Activated T-helper 2 cell treated with anti-CD3 and anti-CD28 coated beads, Interferon-gamma antibody, Interleukin-2, Interleukin-4, amounts not matched to agents 10 μg/mL and 5 μg/mL and 100 μg/mL, durations not matched to agents 14 hours and 24 hours and 36 hours (primary cell): ENCODE results near the gene DPT. TPM values are rescaled to one million over a fixed set of nuclear protein-coding genes. Genes with fewer than 3 reads are reported as not detected.

ENCODE experiments used
- DNase-seq: peaks from one replicate; pipeline ENCODE4 v3.0.0; 2021; ENCODE audit warnings: low spot score
- H3K27ac Mint-ChIP-seq: one replicate; pipeline ENCODE4 v1.8.0; 2021; ENCODE audit warnings: mixed read lengths
- H3K27me3 Mint-ChIP-seq: one replicate; pipeline ENCODE4 v1.8.0; 2021; ENCODE audit warnings: low read depth, mixed read lengths
- H3K36me3 Mint-ChIP-seq: one replicate; pipeline ENCODE4 v1.8.0; 2021; ENCODE audit warnings: low read depth, mixed read lengths
- H3K4me1 Mint-ChIP-seq: one replicate; pipeline ENCODE4 v1.8.0; 2021; ENCODE audit warnings: low read depth, mixed read lengths
- H3K4me3 Mint-ChIP-seq: one replicate; pipeline ENCODE4 v1.8.0; 2021; ENCODE audit warnings: low read depth, mild to moderate bottlenecking, moderate library complexity, mixed read lengths
- H3K9me3 Mint-ChIP-seq: one replicate; pipeline ENCODE4 v1.8.0; 2021; ENCODE audit warnings: mixed read lengths
- intact Hi-C: fragments of 100-400 bp; cut with micrococcal nuclease; formaldehyde crosslinking; loops from one replicate; pipeline ENCODE4 v1.15.1; 2023
- total RNA-seq: library from RNA; stranded (reverse); gene quantifications from 2 replicates; pipeline ENCODE4 v1.2.3, GENCODE V29; 2022

The DPT gene
- total RNA-seq, 1 donor from 2014 or later: not detected

GRCh38 chr1:168656485-168656884, 72.5 kb downstream of the DPT start:
- Mint-ChIP-seq H3K4me1 (no peaks in the 10 kb centered on the region), H3K9me3 (no peaks in the 10 kb centered on the region), H3K4me3 (no peak overlapping the region), H3K27ac (no peak overlapping the region), H3K36me3 (no peaks in the 10 kb centered on the region), H3K27me3 (peaks cover 23% of the 10 kb centered on the region)
- intact Hi-C loops: no loop called here
- DNase-seq: no peak

- Mint-ChIP-seq H3K36me3 (no peaks in the 10 kb centered on the region), H3K27me3 (peaks cover 30% of the 10 kb centered on the region), H3K4me1 (no peaks in the 10 kb centered on the region), H3K9me3 (no peaks in the 10 kb centered on the region), H3K27ac (no peak overlapping the region), H3K4me3 (no peak overlapping the region)
- DNase-seq: no peak
- intact Hi-C loops: no loop called here
These were observed 74.6 kb downstream of the DPT start for GRCh38 chr1:168654198-168654915.

GRCh38 chr1:168653567-168653966, 75.4 kb downstream of the DPT start:
- Mint-ChIP-seq H3K4me3 (no peak overlapping the region), H3K9me3 (no peaks in the 10 kb centered on the region), H3K36me3 (no peaks in the 10 kb centered on the region), H3K4me1 (no peaks in the 10 kb centered on the region), H3K27ac (no peak overlapping the region), H3K27me3 (peaks cover 36% of the 10 kb centered on the region)
- intact Hi-C loops: no loop called here
- no peak for DNase-seq

GRCh38 chr1:168645721-168646120, 83.3 kb downstream of the DPT start:
- intact Hi-C loops: no loop called here
- Mint-ChIP-seq H3K27me3 (peaks cover 29% of the 10 kb centered on the region), H3K4me1 (no peaks in the 10 kb centered on the region), H3K9me3 (no peaks in the 10 kb centered on the region), H3K4me3 (no peak overlapping the region), H3K36me3 (no peaks in the 10 kb centered on the region), H3K27ac (no peak overlapping the region)
- DNase-seq: no peak

Other genes with a start within 250 kb of the DPT start
- gene XCL2, start 185.2 kb downstream of the DPT start, total RNA-seq: 208 and 211 TPM in 2 replicates
- 75.2 and 76.2 TPM in 2 replicates for gene XCL1, start 152.6 kb downstream of the DPT start, total RNA-seq